ENCODE data around the gene RAD23B.
A peak's percentile ranks its signal among the peaks of the same experiment; 100 is the strongest.
"Not testable (repeated sequence)": the region's sequence is repeated elsewhere in the genome, so short reads cannot be mapped to it uniquely, and the experiment has no call there.

Gene RAD23B

GRCh38 chr9:107292821-107293542, 9.9 kb downstream of the RAD23B start:
- DNase-seq, result no peak

- DNase-seq, result no peak
Observed at GRCh38 chr9:107293543-107294085, 10.5 kb downstream of the RAD23B start.

- DNase-seq, result no peak
Observed at GRCh38 chr9:107294756-107295155, 11.7 kb downstream of the RAD23B start.

- no peak for DNase-seq
Observed at GRCh38 chr9:107295995-107296394, 12.9 kb downstream of the RAD23B start.

- not testable (repeated sequence) for DNase-seq
Observed at GRCh38 chr9:107296592-107296991, 13.5 kb downstream of the RAD23B start.

GRCh38 chr9:107299437-107299836, 16.4 kb downstream of the RAD23B start:
- DNase-seq, result no peak

GRCh38 chr9:107306308-107306707, 23.2 kb downstream of the RAD23B start:
- DNase-seq, result no peak

GRCh38 chr9:107307331-107307730, 24.3 kb downstream of the RAD23B start:
- DNase-seq, result no peak

GRCh38 chr9:107308461-107308860, 25.4 kb downstream of the RAD23B start:
- no peak for DNase-seq

GRCh38 chr9:107309271-107309670, 26.2 kb downstream of the RAD23B start:
- no peak for DNase-seq

- DNase-seq, result peak in 2 of 58 donors; percentile 4 to 16
Observed at GRCh38 chr9:107312376-107313050, 29.4 kb downstream of the RAD23B start.

- no peak for DNase-seq
Observed at GRCh38 chr9:107313555-107314096, 30.5 kb downstream of the RAD23B start.

GRCh38 chr9:107314763-107315162, 31.7 kb downstream of the RAD23B start:
- no peak for DNase-seq

- DNase-seq, result no peak
Observed at GRCh38 chr9:107316795-107317661, 33.9 kb downstream of the RAD23B start.

- no peak for DNase-seq
Observed at GRCh38 chr9:107322643-107323042, 39.6 kb downstream of the RAD23B start.

GRCh38 chr9:107323836-107324585, 40.9 kb downstream of the RAD23B start:
- no peak for DNase-seq

GRCh38 chr9:107325842-107326241, 42.8 kb downstream of the RAD23B start:
- DNase-seq, result no peak

GRCh38 chr9:107328510-107328909, 45.4 kb downstream of the RAD23B start:
- DNase-seq, result no peak

GRCh38 chr9:107330420-107330819, 47.3 kb downstream of the RAD23B start:
- no peak for DNase-seq

GRCh38 chr9:107332883-107333282, 49.8 kb downstream of the RAD23B start:
- DNase-seq, result no peak

- no peak for DNase-seq
Observed at GRCh38 chr9:107333363-107333762, 50.3 kb downstream of the RAD23B start.

Data from anterior cingulate cortex (tissue), 58 donors.